ENCODE results near the gene CCNG2.

CCNG2 gene, protein sequence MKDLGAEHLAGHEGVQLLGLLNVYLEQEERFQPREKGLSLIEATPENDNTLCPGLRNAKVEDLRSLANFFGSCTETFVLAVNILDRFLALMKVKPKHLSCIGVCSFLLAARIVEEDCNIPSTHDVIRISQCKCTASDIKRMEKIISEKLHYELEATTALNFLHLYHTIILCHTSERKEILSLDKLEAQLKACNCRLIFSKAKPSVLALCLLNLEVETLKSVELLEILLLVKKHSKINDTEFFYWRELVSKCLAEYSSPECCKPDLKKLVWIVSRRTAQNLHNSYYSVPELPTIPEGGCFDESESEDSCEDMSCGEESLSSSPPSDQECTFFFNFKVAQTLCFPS

DNA sequence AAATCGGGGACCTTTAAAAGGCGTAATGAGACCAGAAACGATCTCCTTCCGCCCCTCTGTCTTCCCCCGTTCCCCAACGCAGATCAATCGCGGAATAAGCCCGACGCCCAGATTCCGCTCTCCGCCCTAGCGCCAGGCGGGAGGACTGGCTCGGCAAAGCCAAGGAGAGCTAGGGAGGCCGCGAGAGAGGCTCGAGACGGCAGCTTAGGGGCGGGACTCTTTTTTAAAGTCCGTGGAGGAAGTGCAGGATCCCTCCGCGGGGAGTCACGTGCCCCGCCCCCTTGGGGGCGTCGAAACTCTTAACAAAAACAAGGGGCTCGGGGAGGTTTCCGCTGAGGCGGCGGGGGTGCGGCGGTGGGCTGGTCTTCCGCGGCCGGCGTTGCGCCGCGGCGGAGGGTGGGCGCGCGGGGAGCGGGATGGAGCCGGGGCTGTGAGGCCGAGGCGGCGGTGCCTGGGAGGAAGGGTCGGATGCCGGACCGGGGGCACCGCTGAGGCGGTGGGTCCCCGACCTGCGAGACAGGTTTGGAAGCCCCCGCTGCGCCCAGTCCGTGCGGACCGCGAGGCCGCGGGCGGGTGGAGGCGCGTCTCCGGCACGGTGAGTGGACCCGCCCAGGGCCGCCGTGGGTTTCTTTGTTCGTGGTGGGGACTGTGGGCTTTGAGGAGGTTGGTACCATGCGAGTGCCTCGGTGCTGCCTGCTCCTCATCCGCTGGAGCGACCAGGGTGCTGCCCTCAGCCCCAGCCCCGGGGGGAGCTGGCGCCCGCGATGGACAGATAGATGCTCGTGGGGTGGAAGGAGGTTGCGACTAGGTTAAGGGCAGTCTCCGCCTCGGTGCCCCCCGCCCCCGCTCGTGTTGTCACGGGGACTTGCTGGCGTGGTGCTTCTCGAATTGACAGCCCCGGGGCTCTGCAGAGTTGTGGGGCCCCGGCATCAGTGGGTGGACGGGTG, at the start of gene CCNG2:
Gene CCNG2, plus strand, starts transcription at position 296 of the 947 bp plus-strand sequence. CDS start 1,326 bp downstream, outside the sequence.
- H3K4me1 ChIP-seq (ENCODE audit: control insufficient read depth in 1 of 2, insufficient read depth in 1 of 2, low read depth in 1 of 2, low read length in 1 of 2): peaks cover 40% of the 10 kb centered on the region in 2 experiments

DNA sequence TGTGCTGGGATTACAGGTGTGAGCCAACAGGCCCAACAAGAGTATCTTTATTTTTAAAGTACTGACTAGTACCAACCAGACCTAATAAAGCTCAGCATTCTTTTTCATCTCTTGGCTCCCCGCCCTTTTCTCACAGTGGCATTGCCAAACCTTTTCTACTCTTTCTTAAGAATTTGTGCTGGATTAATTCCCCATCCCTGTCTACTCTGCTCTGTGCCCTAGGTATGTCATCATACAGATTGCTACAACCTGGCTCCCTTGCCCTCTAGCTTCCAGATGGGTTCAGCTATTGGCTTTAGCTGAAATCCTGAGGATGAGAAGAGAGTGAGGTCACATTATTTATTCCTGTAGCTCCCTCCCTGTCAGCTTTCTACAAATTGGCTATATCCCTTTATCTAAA, 46.3 kb upstream of the CCNG2 start:
- Histone ChIP-seq H3K9me3 (no peaks in the 10 kb centered on the region), H3K27me3 (no peaks in the 10 kb centered on the region), H3K4me3 (ENCODE audit: low read depth in 1 of 2, low read length in 1 of 2) (no peak overlapping the region), H3K4me1 (ENCODE audit: control insufficient read depth in 1 of 2, insufficient read depth in 1 of 2, low read depth in 1 of 2, low read length in 1 of 2) (no peaks in the 10 kb centered on the region), H3K27ac (no peak overlapping the region), H3K36me3 (no peaks in the 10 kb centered on the region)
- TF ChIP-seq, protein P1, sequence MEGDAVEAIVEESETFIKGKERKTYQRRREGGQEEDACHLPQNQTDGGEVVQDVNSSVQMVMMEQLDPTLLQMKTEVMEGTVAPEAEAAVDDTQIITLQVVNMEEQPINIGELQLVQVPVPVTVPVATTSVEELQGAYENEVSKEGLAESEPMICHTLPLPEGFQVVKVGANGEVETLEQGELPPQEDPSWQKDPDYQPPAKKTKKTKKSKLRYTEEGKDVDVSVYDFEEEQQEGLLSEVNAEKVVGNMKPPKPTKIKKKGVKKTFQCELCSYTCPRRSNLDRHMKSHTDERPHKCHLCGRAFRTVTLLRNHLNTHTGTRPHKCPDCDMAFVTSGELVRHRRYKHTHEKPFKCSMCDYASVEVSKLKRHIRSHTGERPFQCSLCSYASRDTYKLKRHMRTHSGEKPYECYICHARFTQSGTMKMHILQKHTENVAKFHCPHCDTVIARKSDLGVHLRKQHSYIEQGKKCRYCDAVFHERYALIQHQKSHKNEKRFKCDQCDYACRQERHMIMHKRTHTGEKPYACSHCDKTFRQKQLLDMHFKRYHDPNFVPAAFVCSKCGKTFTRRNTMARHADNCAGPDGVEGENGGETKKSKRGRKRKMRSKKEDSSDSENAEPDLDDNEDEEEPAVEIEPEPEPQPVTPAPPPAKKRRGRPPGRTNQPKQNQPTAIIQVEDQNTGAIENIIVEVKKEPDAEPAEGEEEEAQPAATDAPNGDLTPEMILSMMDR (IDR thresholded peaks at IDR 0.05): no peak

More for the DNA sequence above, at the start of gene CCNG2:
- H3K36me3 ChIP-seq: peaks cover 40% of the 10 kb centered on the region
- no peaks in the 10 kb centered on the region for H3K27me3 ChIP-seq
- H3K9me3 ChIP-seq: no peaks in the 10 kb centered on the region
- peak within 1 kb of the TSS; percentile 99 for H3K27ac ChIP-seq
- H3K4me3 ChIP-seq (ENCODE audit: low read depth in 1 of 2, low read length in 1 of 2): peak within 1 kb of the TSS; percentile 99
- TF ChIP-seq, protein P1 (IDR thresholded peaks at IDR 0.05): peak; percentile 39

DNA sequence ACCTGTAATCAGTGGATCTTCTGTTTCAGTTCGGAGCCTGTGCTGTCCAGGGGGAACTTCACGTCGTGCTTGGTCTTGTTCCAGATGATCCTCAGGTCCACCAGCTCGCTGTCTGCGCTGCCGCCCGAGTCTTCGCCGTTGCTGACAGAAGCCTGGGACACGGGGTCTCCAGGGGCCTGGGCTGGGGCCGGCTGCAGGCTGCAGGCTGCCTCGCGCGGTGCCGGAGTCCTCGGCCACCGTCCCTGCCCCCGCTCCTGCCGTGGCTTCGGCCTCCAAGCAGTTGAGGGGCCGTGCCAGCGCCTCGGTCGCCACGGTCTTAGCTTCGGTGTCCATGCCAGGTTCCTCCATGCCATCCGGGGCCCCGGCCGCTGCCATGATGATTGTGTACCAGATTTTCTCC, 43.9 kb upstream of the CCNG2 start:
- no peaks in the 10 kb centered on the region for H3K27me3 ChIP-seq
- H3K9me3 ChIP-seq: no peaks in the 10 kb centered on the region
- H3K27ac ChIP-seq: no peak overlapping the region
- H3K4me1 ChIP-seq (ENCODE audit: control insufficient read depth in 1 of 2, insufficient read depth in 1 of 2, low read depth in 1 of 2, low read length in 1 of 2): no peaks in the 10 kb centered on the region
- no peak overlapping the region for H3K4me3 ChIP-seq (ENCODE audit: low read depth in 1 of 2, low read length in 1 of 2)
- no peaks in the 10 kb centered on the region for H3K36me3 ChIP-seq
- TF ChIP-seq, protein P1 (IDR thresholded peaks at IDR 0.05): no peak

DNA sequence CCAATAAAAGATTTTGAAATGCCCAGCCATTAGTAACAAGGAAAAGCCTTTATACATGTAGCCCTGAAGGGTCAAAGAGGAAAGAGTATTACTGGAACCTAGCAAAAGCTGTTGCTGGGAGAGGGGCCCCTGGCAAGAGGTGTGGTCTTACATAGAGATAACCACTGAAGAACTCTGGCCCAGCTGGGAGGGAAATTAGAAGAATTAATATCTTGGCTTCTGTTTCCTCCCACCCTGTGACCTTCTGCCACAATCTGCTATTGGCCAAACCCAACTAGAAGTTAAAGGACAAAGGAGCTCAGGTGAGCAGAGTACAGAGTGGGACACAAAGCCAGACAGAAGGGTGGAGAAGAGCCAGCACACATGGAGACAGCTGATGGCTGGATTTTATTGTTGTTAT, 39.3 kb upstream of the CCNG2 start:
- Histone ChIP-seq H3K4me3 (ENCODE audit: low read depth in 1 of 2, low read length in 1 of 2) (no peak overlapping the region), H3K27me3 (no peaks in the 10 kb centered on the region), H3K36me3 (no peaks in the 10 kb centered on the region), H3K27ac (no peak overlapping the region), H3K9me3 (no peaks in the 10 kb centered on the region), H3K4me1 (ENCODE audit: control insufficient read depth in 1 of 2, insufficient read depth in 1 of 2, low read depth in 1 of 2, low read length in 1 of 2) (peaks cover 8% of the 10 kb centered on the region in 2 experiments)
- TF ChIP-seq, protein P1 (IDR thresholded peaks at IDR 0.05): no peak

DNA sequence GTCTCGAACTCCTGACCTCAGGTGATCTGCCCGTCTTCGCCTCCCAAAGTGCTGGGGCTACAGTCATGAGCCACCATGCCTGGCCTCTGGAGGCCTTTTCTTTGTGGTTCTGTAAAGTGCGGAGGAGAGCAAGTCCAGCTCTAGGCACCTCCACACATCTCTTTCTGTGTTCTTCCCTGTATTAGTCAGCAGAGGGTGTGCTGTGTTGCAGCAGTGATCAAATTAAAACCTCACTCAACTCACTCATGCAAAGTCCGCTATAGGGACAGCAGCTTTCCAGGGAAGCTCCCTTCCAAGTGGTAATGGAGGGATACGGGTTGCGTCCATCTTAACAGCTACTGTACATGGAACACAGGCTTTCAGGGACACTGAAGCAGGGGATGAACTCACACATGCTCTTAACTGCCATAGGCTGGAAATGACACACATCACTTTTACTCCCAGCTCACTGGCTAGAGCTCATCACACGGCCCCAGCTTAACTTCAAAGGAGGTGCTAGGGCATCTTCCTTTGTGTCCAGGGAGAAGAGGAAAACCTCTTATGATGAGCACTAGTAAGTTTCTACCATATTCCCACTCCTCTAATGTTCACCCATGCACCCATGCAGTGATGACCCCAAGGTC, 36.0 kb upstream of the CCNG2 start:
- Histone ChIP-seq H3K27ac (no peak overlapping the region), H3K4me3 (ENCODE audit: low read depth in 1 of 2, low read length in 1 of 2) (no peak overlapping the region), H3K9me3 (no peaks in the 10 kb centered on the region), H3K36me3 (no peaks in the 10 kb centered on the region), H3K27me3 (no peaks in the 10 kb centered on the region), H3K4me1 (ENCODE audit: control insufficient read depth in 1 of 2, insufficient read depth in 1 of 2, low read depth in 1 of 2, low read length in 1 of 2) (peaks cover 13 to 18% of the 10 kb centered on the region in 2 experiments)
- TF ChIP-seq, protein P1 (IDR thresholded peaks at IDR 0.05): no peak
